ENCODE results near the gene STOML3.
"Not testable (repeated sequence)": the region's sequence is repeated elsewhere in the genome, so short reads cannot be mapped to it uniquely, and the experiment has no call there.

The STOML3 gene

GRCh38 chr13:39012608-39013007, 22.0 kb upstream of the STOML3 start:
- no peak overlapping the region for H3K4me3 ChIP-seq (ENCODE audit: low read depth, low read length)
- POLR2A ChIA-PET = no interaction called here
- DNase-seq (ENCODE audit: low read depth, low spot score) = no peak
- no peak for TF ChIP-seq CTCF (IDR thresholded peaks at IDR 0.05; ENCODE audit: insufficient read depth, low read length, missing control alignments)
- CTCF ChIA-PET = no interaction called here

GRCh38 chr13:39006371-39007111, 15.9 kb upstream of the STOML3 start:
- DNase-seq (ENCODE audit: low read depth, low spot score); CTCF ChIA-PET; POLR2A ChIA-PET; H3K4me3 ChIP-seq (ENCODE audit: low read depth, low read length): not testable (repeated sequence)

- ChIA-PET POLR2A (no interaction called here), CTCF (no interaction called here)
- no peak for DNase-seq (ENCODE audit: low read depth, low spot score)
- no peak for TF ChIP-seq CTCF (IDR thresholded peaks at IDR 0.05; ENCODE audit: insufficient read depth, low read length, missing control alignments)
- H3K4me3 ChIP-seq (ENCODE audit: low read depth, low read length) = no peak overlapping the region
These were observed 8.1 kb upstream of the STOML3 start for GRCh38 chr13:38998739-38999138.

- ChIA-PET CTCF (interaction anchor here (1.2 kb wide), 1 partner anchor 13 kb away, joined by 3 read pairs; no protein-coding TSS in a partner anchor), POLR2A (no interaction called here)
- no peak for DNase-seq (ENCODE audit: low read depth, low spot score)
- TF ChIP-seq CTCF (IDR thresholded peaks at IDR 0.05; ENCODE audit: insufficient read depth, low read length, missing control alignments) = no peak
- no peak overlapping the region for H3K4me3 ChIP-seq (ENCODE audit: low read depth, low read length)
These were observed 2.8 kb upstream of the STOML3 start for GRCh38 chr13:38993381-38993780.

- no peak for DNase-seq (ENCODE audit: low read depth, low spot score)
- POLR2A ChIA-PET = no interaction called here
- no peak overlapping the region for H3K4me3 ChIP-seq (ENCODE audit: low read depth, low read length)
- TF ChIP-seq CTCF (IDR thresholded peaks at IDR 0.05; ENCODE audit: insufficient read depth, low read length, missing control alignments) = no peak
- CTCF ChIA-PET = interaction anchor here (1.5 kb wide), 1 partner anchor 12 kb away, joined by 3 read pairs; no protein-coding TSS in a partner anchor
These were observed 9.5 kb downstream of the STOML3 start for GRCh38 chr13:38981096-38981495.

GRCh38 chr13:38980750-38981078, 9.9 kb downstream of the STOML3 start:
- ChIA-PET CTCF (interaction anchor here (1.5 kb wide), 1 partner anchor 13 kb away, joined by 3 read pairs; no protein-coding TSS in a partner anchor), POLR2A (no interaction called here)
- TF ChIP-seq CTCF (IDR thresholded peaks at IDR 0.05; ENCODE audit: insufficient read depth, low read length, missing control alignments) = no peak
- H3K4me3 ChIP-seq (ENCODE audit: low read depth, low read length) = no peak overlapping the region
- no peak for DNase-seq (ENCODE audit: low read depth, low spot score)
